HG02943 (cell line): ENCODE results near the gene ARMC8.

ENCODE experiments used
- ATAC-seq: cut with Tn5 transposase; IDR thresholded peaks from one replicate; pipeline ENCODE4 v1.9.1; 2021; ENCODE audit warnings: mild to moderate bottlenecking, low read depth, moderate library complexity; ENCODE audit not compliant: unreplicated experiment

ARMC8 gene

DNA sequence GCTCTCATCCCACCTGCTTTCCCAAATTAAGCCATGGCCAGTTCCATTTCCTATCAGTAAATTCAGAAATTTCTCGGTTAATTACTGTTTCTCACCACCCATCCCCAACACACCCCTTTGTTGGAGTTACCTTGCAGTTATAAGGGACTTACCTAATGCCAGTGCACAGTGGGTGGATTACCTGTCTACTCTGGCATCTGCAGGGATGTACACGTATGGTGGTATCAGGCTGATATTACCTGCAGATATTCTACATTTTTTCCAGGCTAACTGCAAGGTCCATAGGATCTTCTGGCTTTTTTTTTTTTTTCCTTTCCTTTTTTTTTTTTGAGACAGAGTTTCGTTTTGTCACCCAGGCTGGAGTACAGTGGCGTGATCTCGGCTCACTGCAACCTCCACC, 153.4 kb downstream of the ARMC8 start:
- no peak for ATAC-seq

GRCh38 chr3:138344754-138345153, 157.7 kb downstream of the ARMC8 start:
- no peak for ATAC-seq
